NCI-H187 (cell line): ENCODE results near the gene SPDYE16.
"Not testable (repeated sequence)": the region's sequence is repeated elsewhere in the genome, so short reads cannot be mapped to it uniquely, and the experiment has no call there.

Experiments used
- DNase-seq, 2 experiments: peaks; one replicate each; lab custom pipeline; 2025; lab: John Stamatoyannopoulos, UW

SPDYE16 gene

GRCh38 chr7:76549855-76550248 is 6.8 kb upstream of the SPDYE16 start:
- not testable (repeated sequence) for DNase-seq

GRCh38 chr7:76549025-76549854 is 6.1 kb upstream of the SPDYE16 start:
- peak; percentile 54 to 76 for DNase-seq

GRCh38 chr7:76531643-76532042 is 11.5 kb downstream of the SPDYE16 start:
- not testable (repeated sequence) for DNase-seq

- DNase-seq = not testable (repeated sequence)
Observed at GRCh38 chr7:76526183-76526582, 16.9 kb downstream of the SPDYE16 start.

GRCh38 chr7:76516932-76517331 is 26.2 kb downstream of the SPDYE16 start:
- DNase-seq = not testable (repeated sequence)

- no peak for DNase-seq
Observed at GRCh38 chr7:76515999-76516443, 27.1 kb downstream of the SPDYE16 start.

GRCh38 chr7:76514926-76515771 is 27.9 kb downstream of the SPDYE16 start:
- DNase-seq = no peak

GRCh38 chr7:76513817-76514799 is 29.0 kb downstream of the SPDYE16 start:
- no peak for DNase-seq

GRCh38 chr7:76512941-76513816 is 29.9 kb downstream of the SPDYE16 start:
- no peak for DNase-seq

- not testable (repeated sequence) for DNase-seq
Observed at GRCh38 chr7:76511911-76512885, 30.9 kb downstream of the SPDYE16 start.

GRCh38 chr7:76511200-76511910 is 31.7 kb downstream of the SPDYE16 start:
- not testable (repeated sequence) for DNase-seq

GRCh38 chr7:76509931-76510877 is 32.9 kb downstream of the SPDYE16 start, which contains the start of gene UPK3B:
Gene UPK3B (plus strand): TSS chr7:76510552. CDS start chr7:76510653, 101 bp downstream.
- no peak for DNase-seq

- DNase-seq = no peak
Observed at GRCh38 chr7:76507723-76508406, 35.2 kb downstream of the SPDYE16 start.

- not testable (repeated sequence) for DNase-seq
Observed at GRCh38 chr7:76506643-76507042, 36.5 kb downstream of the SPDYE16 start.

- no peak for DNase-seq
Observed at GRCh38 chr7:76506081-76506440, 37.0 kb downstream of the SPDYE16 start.

- DNase-seq = no peak
Observed at GRCh38 chr7:76505168-76506080, 37.7 kb downstream of the SPDYE16 start.
